Thyroid gland (tissue), 4 donors: ENCODE measurements around the gene B4GALNT3. TPM values are rescaled to one million over a fixed set of nuclear protein-coding genes. Genes with fewer than 3 reads are reported as not detected.

Experiments
- DNase-seq, 2 donors: peaks; one replicate each; pipeline ENCODE4 v3.0.0-alpha.2; 2019
- H3K27ac ChIP-seq, 3 donors: fragments of 200-600 bp; sonication (generic); 1 replicate in 2 of 3; 2 replicates in 1 of 3; pipeline ENCODE4 v1.5.1; 2016 to 2019; ENCODE audit warnings: mild to moderate bottlenecking in 1 of 3, moderate library complexity in 1 of 3
- H3K27me3 ChIP-seq: fragments of 200-600 bp; sonication (generic); one replicate; pipeline ENCODE4 v1.5.1; 2019
- H3K36me3 ChIP-seq, 2 donors: fragments of 200-600 bp; sonication (generic); one replicate each; pipeline ENCODE4 v1.5.1; 2016 to 2019
- H3K4me1 ChIP-seq, 2 donors: fragments of 200-600 bp; sonication (generic); one replicate each; pipeline ENCODE4 v1.5.1; 2017 to 2019
- H3K4me3 ChIP-seq, 3 donors: fragments of 200-600 bp; sonication (generic); replicated peaks in 1 of 3; 1 replicate in 2 of 3; 2 replicates in 1 of 3; pipeline ENCODE4 v1.5.1; 2016; ENCODE audit warnings: mild to moderate bottlenecking in 1 of 3
- H3K9me3 ChIP-seq: fragments of 200-600 bp; sonication (generic); one replicate; pipeline ENCODE4 v1.5.1; 2017
- CTCF ChIP-seq, 6 experiments: fragments of 200-600 bp in 3 of 6; fragments of 450-650 bp in 3 of 6; sonication (generic) in 3 of 6; IDR thresholded peaks; one replicate each; pipeline ENCODE4 v1.5.1; 2016 to 2019; ENCODE audit warnings: antibody characterized with exemption in 6 of 6, mild to moderate bottlenecking in 2 of 6, inconsistent platforms in 1 of 6, moderate library complexity in 1 of 6
- POLR2A ChIP-seq, 2 donors: fragments of 450-650 bp; IDR thresholded peaks; one replicate each; pipeline ENCODE4 v1.6.1; 2017; ENCODE audit warnings: antibody characterized with exemption in 2 of 2, mild to moderate bottlenecking in 2 of 2, moderate library complexity in 1 of 2
- WGBS, 2 donors: methylation state at CpG; one replicate each; pipeline ENCODE4 v1.1.5; 2017; 5-methylcytosine and 5-hydroxymethylcytosine counted together
- intact Hi-C: fragments of 100-400 bp; cut with DNase I; formaldehyde crosslinking; loops from one replicate; pipeline ENCODE4 v1.15.1; 2023
- total RNA-seq, 4 donors: library from RNA; depleted of rRNA; stranded (reverse); fragments of >200 nt; gene quantifications; one replicate each; pipeline ENCODE4 v1.2.3, GENCODE V29; 2016

B4GALNT3 gene
- total RNA-seq, 4 donors from 2014 or later: 3.9 to 6.6 (median 5.6) TPM

GRCh38 chr12:503111-503761 is 43.5 kb downstream of the B4GALNT3 start:
- Histone ChIP-seq H3K4me3 (no peak overlapping the region), H3K9me3 (no peaks in the 10 kb centered on the region), H3K36me3 (no peaks in the 10 kb centered on the region), H3K27ac (peak overlapping the region in 1 of 3 donors; percentile 53), H3K27me3 (no peaks in the 10 kb centered on the region), H3K4me1 (peaks cover 18 to 19% of the 10 kb centered on the region in 2 donors)
- WGBS, 2 donors: 61 to 66% methylated on average over 7 of the region's 7 CpGs
- TF ChIP-seq CTCF (IDR thresholded peaks at IDR 0.05): no peak
- TF ChIP-seq POLR2A (IDR thresholded peaks at IDR 0.05): no peak
- peak in 1 of 2 donors; percentile 16 for DNase-seq
- intact Hi-C loops: no loop called here

GRCh38 chr12:505221-505620 is 45.5 kb downstream of the B4GALNT3 start:
- Histone ChIP-seq H3K27me3 (no peaks in the 10 kb centered on the region), H3K4me3 (no peak overlapping the region), H3K36me3 (no peaks in the 10 kb centered on the region), H3K27ac (no peak overlapping the region), H3K9me3 (no peaks in the 10 kb centered on the region), H3K4me1 (peaks cover 27 to 38% of the 10 kb centered on the region in 2 donors)
- no peak for DNase-seq
- intact Hi-C loops: no loop called here
- WGBS, 2 donors: 89 to 98% methylated on average over 4 of the region's 4 CpGs
- no peak for TF ChIP-seq POLR2A (IDR thresholded peaks at IDR 0.05)
- no peak for TF ChIP-seq CTCF (IDR thresholded peaks at IDR 0.05)

- Histone ChIP-seq H3K4me1 (peaks cover 20 to 37% of the 10 kb centered on the region in 2 donors), H3K9me3 (no peaks in the 10 kb centered on the region), H3K27ac (no peak overlapping the region), H3K27me3 (no peaks in the 10 kb centered on the region), H3K4me3 (no peak overlapping the region), H3K36me3 (no peaks in the 10 kb centered on the region)
- DNase-seq: no peak
- WGBS, 2 donors: 82 to 89% methylated on average over 7 to 9 of the region's 9 CpGs
- no peak for TF ChIP-seq POLR2A (IDR thresholded peaks at IDR 0.05)
- no peak for TF ChIP-seq CTCF (IDR thresholded peaks at IDR 0.05)
- intact Hi-C loops: no loop called here
These were observed 47.7 kb downstream of the B4GALNT3 start for GRCh38 chr12:507391-507796.

GRCh38 chr12:508145-508544 is 48.4 kb downstream of the B4GALNT3 start:
- no peaks in the 10 kb centered on the region for H3K27me3 ChIP-seq
- no peaks in the 10 kb centered on the region for H3K9me3 ChIP-seq
- 49 to 64% methylated on average over 2 of the region's 2 CpGs for WGBS, 2 donors
- no peaks in the 10 kb centered on the region for H3K36me3 ChIP-seq
- intact Hi-C loops: no loop called here
- no peak overlapping the region for H3K27ac ChIP-seq
- H3K4me1 ChIP-seq: peaks cover 12 to 30% of the 10 kb centered on the region in 2 donors
- TF ChIP-seq POLR2A (IDR thresholded peaks at IDR 0.05) (no peak), CTCF (IDR thresholded peaks at IDR 0.05) (no peak)
- no peak overlapping the region for H3K4me3 ChIP-seq
- no peak for DNase-seq

GRCh38 chr12:508795-509194 is 49.1 kb downstream of the B4GALNT3 start:
- no peak overlapping the region for H3K27ac ChIP-seq
- no peak overlapping the region for H3K4me3 ChIP-seq
- peak; percentile 58 to 61 for DNase-seq
- no peaks in the 10 kb centered on the region for H3K27me3 ChIP-seq
- peaks cover 8 to 26% of the 10 kb centered on the region in 2 donors for H3K4me1 ChIP-seq
- no peaks in the 10 kb centered on the region for H3K36me3 ChIP-seq
- H3K9me3 ChIP-seq: no peaks in the 10 kb centered on the region
- intact Hi-C loops: no loop called here
- WGBS, 2 donors: 52 to 68% methylated on average over 5 of the region's 5 CpGs
- no peak for TF ChIP-seq POLR2A (IDR thresholded peaks at IDR 0.05)
- TF ChIP-seq CTCF (IDR thresholded peaks at IDR 0.05): no peak
